Fibroblast of lung (primary cell): ENCODE measurements around the gene CDS2. TPM values are rescaled to one million over a fixed set of nuclear protein-coding genes. Genes with fewer than 3 reads are reported as not detected.
A peak's percentile ranks its signal among the peaks of the same experiment; 100 is the strongest.

Experiments
- DNase-seq, 2 donors: peaks; one replicate each; pipeline versions ENCODE4 v3.0.0 to v3.0.0-alpha.2; 2010; ENCODE audit warnings: low read depth in 2 of 2
- H2AFZ ChIP-seq: 2 replicates; pipeline ENCODE4 v1.5.1; 2012; ENCODE audit warnings: low read length, control low read depth, inconsistent platforms
- H3K27ac ChIP-seq: 2 replicates; pipeline ENCODE4 v1.5.1; 2011; ENCODE audit warnings: low read length, control low read depth; ENCODE audit not compliant: insufficient read depth
- H3K27me3 ChIP-seq: 2 replicates; pipeline ENCODE4 v1.5.1; 2011; ENCODE audit warnings: mild to moderate bottlenecking, low read length; ENCODE audit not compliant: control insufficient read depth, insufficient read depth
- H3K36me3 ChIP-seq: 2 replicates; pipeline ENCODE4 v1.5.1; 2011; ENCODE audit warnings: low read length; ENCODE audit not compliant: control insufficient read depth, insufficient read depth
- H3K4me1 ChIP-seq: 2 replicates; pipeline ENCODE4 v1.5.1; 2011; ENCODE audit warnings: low read length; ENCODE audit not compliant: control insufficient read depth, insufficient read depth; ENCODE audit errors: extremely low read depth
- H3K4me2 ChIP-seq: 2 replicates; pipeline ENCODE4 v1.5.1; 2011; ENCODE audit warnings: low read length, control low read depth; ENCODE audit not compliant: insufficient read depth; ENCODE audit errors: extremely low read depth
- H3K4me3 ChIP-seq, 4 experiments: fragments of 200-600 bp in 1 of 4; sonication (generic) in 1 of 4; replicated peaks in 1 of 4; 2 replicates each; pipeline ENCODE4 v1.5.1; 2011 to 2016; ENCODE audit warnings: low read length in 4 of 4, low read depth in 3 of 4, mild to moderate bottlenecking in 3 of 4, control low read depth in 2 of 4, inconsistent platforms in 1 of 4, mixed read lengths in 1 of 4; ENCODE audit not compliant: insufficient read depth in 1 of 4; ENCODE audit errors: control extremely low read depth in 1 of 4
- H3K79me2 ChIP-seq: 2 replicates; pipeline ENCODE4 v1.5.1; 2012; ENCODE audit warnings: mild to moderate bottlenecking, low read length, inconsistent platforms; ENCODE audit not compliant: control insufficient read depth, insufficient read depth
- H3K9ac ChIP-seq: 2 replicates; pipeline ENCODE4 v1.5.1; 2011; ENCODE audit warnings: mild to moderate bottlenecking, low read length, control low read depth; ENCODE audit not compliant: insufficient read depth
- H3K9me3 ChIP-seq: 2 replicates; pipeline ENCODE4 v1.5.1; 2012; ENCODE audit warnings: low read depth, low read length; ENCODE audit not compliant: control insufficient read depth, insufficient read depth
- H4K20me1 ChIP-seq: 2 replicates; pipeline ENCODE4 v1.5.1; 2011; ENCODE audit warnings: low read length; ENCODE audit not compliant: control insufficient read depth, insufficient read depth; ENCODE audit errors: extremely low read depth
- CTCF ChIP-seq, 2 donors: IDR thresholded peaks in 1 of 2; conservative IDR thresholded peaks in 1 of 2; 1 replicate in 1 of 2; 2 replicates in 1 of 2; pipeline ENCODE4 v1.5.1; 2011 to 2012; ENCODE audit warnings: low read length in 2 of 2, control low read depth in 1 of 2, inconsistent platforms in 1 of 2, low read depth in 1 of 2, mild to moderate bottlenecking in 1 of 2
- EZH2 ChIP-seq: IDR thresholded peaks from 2 replicates; pipeline ENCODE4 v1.5.1; 2012; ENCODE audit warnings: low read length, control low read depth, mild to moderate bottlenecking; ENCODE audit errors: missing control alignments
- polyA plus RNA-seq, 2 donors: library from polyadenylated mRNA; depleted of rRNA in 1 of 2; stranded (reverse) in 1 of 2; unstranded in 1 of 2; fragments of >200 nt; gene quantifications; 2 replicates each; pipeline ENCODE4 v1.2.1, GENCODE V29; 2011 to 2012; ENCODE audit warnings: missing spikeins in 1 of 2
- total RNA-seq: library from RNA; depleted of rRNA; stranded (reverse); fragments of >200 nt; gene quantifications from 2 replicates; pipeline ENCODE4 v1.2.1, GENCODE V29; 2014

The CDS2 gene
- total and polyA plus RNA-seq, 2 donors (not counting 1 experiment from before 2014, with no cell fraction given): 32.7 to 59.7 TPM

GRCh38 chr20:5191829-5192569 is 65.2 kb downstream of the CDS2 start:
- TF ChIP-seq CTCF (conservative IDR thresholded peaks at IDR 0.05 in 1 of 2, IDR thresholded peaks at IDR 0.05 in 1 of 2; ENCODE audit: low read depth in 1 of 2, low read length in 2 of 2): peak; percentile 71 to 74
- TF ChIP-seq EZH2: no peak
- no peaks in the 10 kb centered on the region for H3K4me1 ChIP-seq
- H3K27me3 ChIP-seq: no peaks in the 10 kb centered on the region
- H3K9ac ChIP-seq: no peak overlapping the region
- peak; percentile 67 to 88 for DNase-seq
- H3K9me3 ChIP-seq: no peaks in the 10 kb centered on the region
- no peak overlapping the region for H2AFZ ChIP-seq
- no peaks in the 10 kb centered on the region for H3K36me3 ChIP-seq
- no peak overlapping the region for H3K4me2 ChIP-seq
- H3K79me2 ChIP-seq: no peaks in the 10 kb centered on the region
- H3K27ac ChIP-seq: no peak overlapping the region
- H4K20me1 ChIP-seq: no peaks in the 10 kb centered on the region
- no peak overlapping the region for H3K4me3 ChIP-seq

GRCh38 chr20:5192570-5193431 is 66.0 kb downstream of the CDS2 start:
- Histone ChIP-seq H3K4me2 (no peak overlapping the region), H3K27me3 (no peaks in the 10 kb centered on the region), H3K27ac (no peak overlapping the region), H3K79me2 (no peaks in the 10 kb centered on the region), H3K9ac (no peak overlapping the region), H3K9me3 (no peaks in the 10 kb centered on the region), H3K4me1 (no peaks in the 10 kb centered on the region), H2AFZ (no peak overlapping the region), H4K20me1 (no peaks in the 10 kb centered on the region), H3K4me3 (no peak overlapping the region), H3K36me3 (no peaks in the 10 kb centered on the region)
- no peak for DNase-seq
- TF ChIP-seq CTCF (conservative IDR thresholded peaks at IDR 0.05 in 1 of 2, IDR thresholded peaks at IDR 0.05 in 1 of 2; ENCODE audit: low read depth in 1 of 2, low read length in 2 of 2) (no peak), EZH2 (no peak)

- H2AFZ ChIP-seq: no peak overlapping the region
- no peaks in the 10 kb centered on the region for H3K4me1 ChIP-seq
- no peaks in the 10 kb centered on the region for H3K36me3 ChIP-seq
- H3K9me3 ChIP-seq: no peaks in the 10 kb centered on the region
- H3K27me3 ChIP-seq: no peaks in the 10 kb centered on the region
- H3K27ac ChIP-seq: no peak overlapping the region
- H3K79me2 ChIP-seq: no peaks in the 10 kb centered on the region
- H3K9ac ChIP-seq: no peak overlapping the region
- H3K4me3 ChIP-seq: no peak overlapping the region
- H4K20me1 ChIP-seq: no peaks in the 10 kb centered on the region
- DNase-seq: peak; percentile 13 to 66
- H3K4me2 ChIP-seq: no peak overlapping the region
- TF ChIP-seq CTCF (conservative IDR thresholded peaks at IDR 0.05 in 1 of 2, IDR thresholded peaks at IDR 0.05 in 1 of 2; ENCODE audit: low read depth in 1 of 2, low read length in 2 of 2) (no peak), EZH2 (no peak)
Measured at GRCh38 chr20:5195655-5196054, 68.8 kb downstream of the CDS2 start.
